ENCODE measurements around the gene SPATA6. TPM values are rescaled to one million over a fixed set of nuclear protein-coding genes. Genes with fewer than 3 reads are reported as not detected.

SPATA6 gene
- total and polyA plus RNA-seq, 2 of the 4 experiments (the other 2 are of a cell fraction) = 1.1 to 2.0 TPM

DNA sequence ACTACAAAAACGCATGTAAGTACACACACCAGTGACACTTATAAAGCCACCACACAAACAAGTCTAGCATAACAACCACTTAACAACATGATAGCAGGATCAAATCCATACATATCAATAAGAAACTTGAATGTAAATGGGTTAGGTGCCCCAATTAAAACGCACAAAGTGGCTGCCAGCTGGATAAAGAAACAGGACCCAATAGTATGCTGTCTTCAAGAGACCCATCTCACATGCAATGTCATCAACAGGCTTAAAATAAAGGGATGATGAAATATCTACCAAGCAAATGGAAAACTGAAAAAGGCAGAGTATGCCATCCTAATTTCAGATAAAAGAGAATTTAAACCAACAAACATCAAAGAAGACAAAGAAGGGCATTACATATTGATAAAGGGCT, 139.9 kb downstream of the SPATA6 start:
- peaks cover 3% of the 10 kb centered on the region; the same call in 1 of the 2 replicates for H3K9me3 ChIP-seq (ENCODE audit: control insufficient read depth, insufficient read depth, low read length)
- no peak overlapping the region for H2BK120ac ChIP-seq (ENCODE audit: low read depth, low read length)
- no peaks in the 10 kb centered on the region; the same call in 1 of the 2 replicates for H3K9me1 ChIP-seq (ENCODE audit: insufficient read depth, low read length)
- H3K4me2 ChIP-seq (ENCODE audit: low read depth, low read length) = no peak overlapping the region
- no peak overlapping the region for H3K56ac ChIP-seq (ENCODE audit: extremely low read depth, insufficient read depth, low read length)
- no peak overlapping the region for H2AK9ac ChIP-seq (replicated peaks; ENCODE audit: low read depth, low read length, poor library complexity)
- H3K9ac ChIP-seq (ENCODE audit: low read depth, low read length) = no peak overlapping the region
- no peak overlapping the region for H4K5ac ChIP-seq (ENCODE audit: low read depth, low read length)
- intact Hi-C loops (cut with micrococcal nuclease) = no loop called here
- WGBS, 2 experiments (ENCODE audit: extremely low coverage in 2 of 2, insufficient read length in 1 of 2) = no CpG with 5 or more reads among the region's 2 CpGs
- dilution Hi-C loops (cut with HindIII; ENCODE audit: low sequenced_read_pairs, unreplicated experiment) = no loop called here
- no peak overlapping the region for H3K14ac ChIP-seq (replicated peaks; ENCODE audit: low read depth, low read length)
- H3K18ac ChIP-seq (ENCODE audit: low read depth, low read length) = no peak overlapping the region
- H4K20me1 ChIP-seq (ENCODE audit: insufficient read depth, low read length) = no peaks in the 10 kb centered on the region
- no peaks in the 10 kb centered on the region for H3K79me1 ChIP-seq (ENCODE audit: low read depth in 1 of 2, low read length in 2 of 2)
- ChIA-PET CTCF (no interaction called here), POLR2A (ENCODE audit: unreplicated experiment) (no interaction called here)
- in situ Hi-C loops (cut with MboI; ENCODE audit: low sequenced_read_pairs) = no loop called here
- H3K27me3 ChIP-seq (ENCODE audit: control insufficient read depth, insufficient read depth, low read length) = no peaks in the 10 kb centered on the region
- no peak overlapping the region for H2AK5ac ChIP-seq (ENCODE audit: low read depth, low read length)
- H2BK5ac ChIP-seq (ENCODE audit: low read depth, low read length, poor library complexity, severe bottlenecking) = no peak overlapping the region
- DNase-seq (no peak), ATAC-seq (ENCODE audit: low read depth) (no peak)
- no peak overlapping the region for H3K4ac ChIP-seq (ENCODE audit: low read depth, low read length)
- no peak overlapping the region for H3K27ac ChIP-seq (ENCODE audit: insufficient read depth, low read length)
- no peak overlapping the region for H3K4me3 ChIP-seq (ENCODE audit: insufficient read depth, low read depth, low read length)
- TF ChIP-seq SMC3 (IDR thresholded peaks at IDR 0.05; ENCODE audit: low read depth, low read length) = no peak
- no TSS peak for BruUV-seq (replicated peaks)
- peaks cover 6% of the 10 kb centered on the region; the same call in 1 of the 2 replicates for H3K4me1 ChIP-seq (ENCODE audit: control insufficient read depth, insufficient read depth, low read length)
- H2BK15ac ChIP-seq (ENCODE audit: low read depth, low read length) = no peak overlapping the region
- H2BK20ac ChIP-seq (ENCODE audit: low read depth, low read length) = no peak overlapping the region
- no peaks in the 10 kb centered on the region for H3K36me3 ChIP-seq (ENCODE audit: control insufficient read depth, insufficient read depth, low read length)
- no peak overlapping the region for H4K8ac ChIP-seq (ENCODE audit: low read depth in 2 of 2, low read length in 2 of 2)
- no peak overlapping the region for H4K91ac ChIP-seq (ENCODE audit: insufficient read depth, low read depth, low read length)
- no peak overlapping the region for H3K23ac ChIP-seq (ENCODE audit: low read depth, low read length)
- no peak overlapping the region for H2AFZ ChIP-seq (replicated peaks; ENCODE audit: low read length, poor library complexity)
